H1 (cell line): ENCODE data around the gene MYBPC2. TPM values are rescaled to one million over a fixed set of nuclear protein-coding genes. Genes with fewer than 3 reads are reported as not detected.

Experiments
- CTCF ChIA-PET: fragments of 300-600 bp; sonication (Branson Sonifier 250); formaldehyde crosslinking; loops from one replicate; lab custom pipeline; 2021; ENCODE audit not compliant: partially characterized antibody; lab: Charles Lee
- POLR2A ChIA-PET: fragments of 300-600 bp; sonication (Branson Sonifier 250); formaldehyde crosslinking; loops from one replicate; lab custom pipeline; 2021; ENCODE audit warnings: inconsistent platforms; ENCODE audit not compliant: partially characterized antibody; lab: Charles Lee
- DNase-seq, 2 experiments: peaks; one replicate each; pipeline versions ENCODE4 v3.0.0 to v3.0.0-alpha.2; 2010 to 2022; ENCODE audit warnings: low spot score in 2 of 2, low read depth in 1 of 2, mixed read lengths in 1 of 2
- FAIRE-seq: peaks from 2 replicates; lab custom pipeline; 2011; peaks lifted over from hg19 to GRCh38; lab: Jason Lieb, UNC
- H2AFZ ChIP-seq: 2 replicates; pipeline ENCODE4 v1.8.1; 2012; ENCODE audit warnings: low read length, inconsistent platforms
- H2AK5ac ChIP-seq: 2 replicates; pipeline ENCODE4 v1.6.1; 2013; ENCODE audit warnings: low read depth, low read length
- H2BK120ac ChIP-seq: replicated peaks from 2 replicates; pipeline ENCODE3; 2013; ENCODE audit warnings: low read depth, low read length, inconsistent platforms
- H2BK12ac ChIP-seq: 2 replicates; pipeline ENCODE4 v1.6.1; 2013; ENCODE audit warnings: low read depth, low read length
- H2BK15ac ChIP-seq: 2 replicates; pipeline ENCODE4 v1.6.1; 2013; ENCODE audit warnings: low read length
- H2BK20ac ChIP-seq: 2 replicates; pipeline ENCODE4 v1.6.1; 2013; ENCODE audit warnings: low read length
- H2BK5ac ChIP-seq: 2 replicates; pipeline ENCODE4 v1.6.1; 2013; ENCODE audit warnings: low read depth, low read length
- H3K14ac ChIP-seq: 2 replicates; pipeline ENCODE4 v1.6.1; 2013; ENCODE audit warnings: inconsistent platforms; ENCODE audit not compliant: insufficient read length
- H3K18ac ChIP-seq: 2 replicates; pipeline ENCODE4 v1.6.1; 2013; ENCODE audit warnings: low read length; ENCODE audit errors: extremely low read depth
- H3K23ac ChIP-seq: 2 replicates; pipeline ENCODE4 v1.6.1; 2013; ENCODE audit warnings: inconsistent platforms; ENCODE audit not compliant: insufficient read length
- H3K23me2 ChIP-seq: 2 replicates; pipeline ENCODE4 v1.6.1; 2013; ENCODE audit warnings: low read depth, low read length
- H3K27ac ChIP-seq: 2 replicates; pipeline ENCODE4 v1.6.1; 2011; ENCODE audit warnings: low read depth, low read length, inconsistent platforms
- H3K27me3 ChIP-seq, 4 experiments: replicated peaks in 1 of 4; 1 replicate in 1 of 4; 2 replicates in 3 of 4; pipeline versions ENCODE4 v1.6.1 to v1.8.1; 2011 to 2013; ENCODE audit warnings: low read length in 3 of 4, mild to moderate bottlenecking in 3 of 4, inconsistent platforms in 2 of 4, mixed read lengths in 2 of 4, moderate library complexity in 1 of 4; ENCODE audit not compliant: control insufficient read depth in 3 of 4, insufficient read depth in 3 of 4; ENCODE audit errors: extremely low read depth in 1 of 4
- H3K36me3 ChIP-seq, 4 experiments: 2 replicates each; pipeline versions ENCODE4 v1.6.1 to v1.8.1; 2011 to 2013; ENCODE audit warnings: mild to moderate bottlenecking in 4 of 4, low read length in 3 of 4, moderate library complexity in 2 of 4, control low read depth in 1 of 4, inconsistent platforms in 1 of 4; ENCODE audit not compliant: insufficient read depth in 4 of 4, control insufficient read depth in 2 of 4
- H3K4ac ChIP-seq: replicated peaks from 2 replicates; pipeline ENCODE3; 2013; ENCODE audit warnings: low read length, low read depth, mixed read lengths, inconsistent platforms; ENCODE audit not compliant: insufficient read length
- H3K4me1 ChIP-seq, 4 experiments: replicated peaks in 1 of 4; 1 replicate in 1 of 4; 2 replicates in 3 of 4; pipeline versions ENCODE4 v1.6.1 to v1.8.1; 2011 to 2013; ENCODE audit warnings: low read length in 3 of 4, inconsistent platforms in 2 of 4, mixed read lengths in 1 of 4; ENCODE audit not compliant: insufficient read depth in 4 of 4, control insufficient read depth in 3 of 4
- H3K4me2 ChIP-seq, 2 experiments: 2 replicates each; pipeline versions ENCODE4 v1.6.1 to v1.8.1; 2011 to 2013; ENCODE audit warnings: low read depth in 2 of 2, low read length in 2 of 2, control low read depth in 1 of 2, inconsistent platforms in 1 of 2, mild to moderate bottlenecking in 1 of 2; ENCODE audit not compliant: insufficient read depth in 1 of 2
- H3K4me3 ChIP-seq, 4 experiments: fragments of 200-600, 300-600 bp in 1 of 4; sonication (generic), shearing (Covaris generic), sonication (Bioruptor Twin) in 1 of 4; 2 replicates each; pipeline versions ENCODE4 v1.5.1 to v1.8.1; 2011 to 2016; ENCODE audit warnings: low read length in 4 of 4, low read depth in 3 of 4, control low read depth in 2 of 4, inconsistent platforms in 2 of 4, mild to moderate bottlenecking in 2 of 4, mixed read lengths in 1 of 4, moderate library complexity in 1 of 4; ENCODE audit not compliant: insufficient read depth in 2 of 4; ENCODE audit errors: extremely low read depth in 1 of 4
- H3K56ac ChIP-seq: replicated peaks from 2 replicates; pipeline ENCODE3; 2013; ENCODE audit warnings: low read depth, mild to moderate bottlenecking, mixed read lengths, low read length, inconsistent platforms; ENCODE audit not compliant: insufficient read length
- H3K79me1 ChIP-seq: 2 replicates; pipeline ENCODE4 v1.6.1; 2013; ENCODE audit warnings: low read depth, low read length, control low read depth
- H3K79me2 ChIP-seq, 2 experiments: 2 replicates each; pipeline versions ENCODE4 v1.6.1 to v1.8.1; 2012 to 2013; ENCODE audit warnings: low read length in 2 of 2, mild to moderate bottlenecking in 2 of 2, inconsistent platforms in 1 of 2; ENCODE audit not compliant: insufficient read depth in 2 of 2, control insufficient read depth in 1 of 2
- H3K9ac ChIP-seq, 4 experiments: replicated peaks in 1 of 4; 1 replicate in 1 of 4; 2 replicates in 3 of 4; pipeline versions ENCODE4 v1.6.1 to v1.8.1; 2011 to 2013; ENCODE audit warnings: low read depth in 3 of 4, low read length in 3 of 4, control low read depth in 2 of 4, mild to moderate bottlenecking in 2 of 4, moderate library complexity in 2 of 4, inconsistent platforms in 1 of 4; ENCODE audit errors: extremely low read depth in 1 of 4
- H3K9me3 ChIP-seq, 2 experiments: 2 replicates each; pipeline versions ENCODE4 v1.6.1 to v1.8.1; 2012 to 2013; ENCODE audit warnings: mild to moderate bottlenecking in 2 of 2, moderate library complexity in 2 of 2, control low read depth in 1 of 2, inconsistent platforms in 1 of 2, low read depth in 1 of 2, low read length in 1 of 2, mixed read lengths in 1 of 2; ENCODE audit not compliant: insufficient read depth in 2 of 2
- H4K20me1 ChIP-seq, 2 experiments: replicated peaks in 1 of 2; 2 replicates each; pipeline versions ENCODE3 to v1.8.1; 2011 to 2013; ENCODE audit warnings: inconsistent platforms in 2 of 2, low read length in 2 of 2, mild to moderate bottlenecking in 1 of 2; ENCODE audit not compliant: insufficient read depth in 2 of 2, control insufficient read depth in 1 of 2
- H4K5ac ChIP-seq: 2 replicates; pipeline ENCODE4 v1.6.1; 2013; ENCODE audit warnings: low read length, low read depth, mixed read lengths, inconsistent platforms; ENCODE audit not compliant: insufficient read length
- H4K8ac ChIP-seq: 2 replicates; pipeline ENCODE4 v1.8.0; 2013; ENCODE audit warnings: mild to moderate bottlenecking, moderate library complexity, low read length, inconsistent platforms; ENCODE audit not compliant: insufficient read depth; ENCODE audit errors: extremely low read depth
- H4K91ac ChIP-seq: replicated peaks from 2 replicates; pipeline ENCODE3; 2013; ENCODE audit warnings: low read length, mixed read lengths, inconsistent platforms; ENCODE audit not compliant: insufficient read length
- BACH1 ChIP-seq: IDR thresholded peaks from 2 replicates; pipeline ENCODE4 v1.6.1; 2012; ENCODE audit warnings: low read length, improper control_type of control experiment
- CTBP2 ChIP-seq: IDR thresholded peaks from 2 replicates; pipeline ENCODE4 v1.7.0; 2011; ENCODE audit warnings: borderline replicate concordance, mild to moderate bottlenecking, moderate library complexity, mixed read lengths, low read length; ENCODE audit not compliant: insufficient read depth, insufficient read length
- EP300 ChIP-seq, 2 experiments: IDR thresholded peaks; 1 replicate in 1 of 2; 2 replicates in 1 of 2; pipeline ENCODE4 v1.6.1; 2011 to 2012; ENCODE audit warnings: low read depth in 2 of 2, low read length in 2 of 2, mild to moderate bottlenecking in 2 of 2, borderline replicate concordance in 1 of 2, inconsistent platforms in 1 of 2, moderate library complexity in 1 of 2
- EZH2 ChIP-seq: fragments of 200-600 bp; sonication (generic); IDR thresholded peaks from 2 replicates; pipeline ENCODE4 v1.7.1; 2012; ENCODE audit warnings: low read depth, mild to moderate bottlenecking, moderate library complexity, low read length, inconsistent platforms; ENCODE audit not compliant: severe bottlenecking
- KDM4A ChIP-seq: IDR thresholded peaks from one replicate; pipeline ENCODE4 v1.7.1; 2012; ENCODE audit warnings: low read depth, mild to moderate bottlenecking, moderate library complexity, low read length, inconsistent platforms; ENCODE audit not compliant: severe bottlenecking
- NRF1 ChIP-seq: IDR thresholded peaks from 2 replicates; pipeline ENCODE4 v1.6.1; 2011; ENCODE audit warnings: mild to moderate bottlenecking, low read depth, low read length, improper control_type of control experiment
- RAD21 ChIP-seq, 2 experiments: IDR thresholded peaks in 1 of 2; conservative IDR thresholded peaks in 1 of 2; 2 replicates each; pipeline ENCODE4 v1.6.1; 2011; ENCODE audit warnings: low read depth in 2 of 2, low read length in 2 of 2, improper control_type of control experiment in 1 of 2, inconsistent platforms in 1 of 2, mild to moderate bottlenecking in 1 of 2, moderate library complexity in 1 of 2
- RBBP5 ChIP-seq: IDR thresholded peaks from 2 replicates; pipeline ENCODE4 v1.7.1; 2012; ENCODE audit warnings: low read depth, mild to moderate bottlenecking, inconsistent platforms, low read length, moderate library complexity, borderline replicate concordance
- SP1 ChIP-seq: IDR thresholded peaks from 2 replicates; pipeline ENCODE4 v1.6.1; 2011; ENCODE audit warnings: low read depth, low read length
- SUZ12 ChIP-seq: fragments of 200-600 bp; sonication (generic); IDR thresholded peaks from 2 replicates; pipeline ENCODE4 v1.6.1; 2012; ENCODE audit warnings: mild to moderate bottlenecking, inconsistent platforms, low read length, moderate library complexity, mixed read lengths
- WGBS, 2 experiments: shearing (Covaris generic) in 1 of 2; methylation state at CpG; one replicate each; pipeline versions ENCODE4 v1.1.6 to v1.1.7; 2013 to 2015; ENCODE audit warnings: low lambda C conversion rate in 2 of 2, mixed read lengths in 2 of 2, inconsistent platforms in 1 of 2, low coverage in 1 of 2, missing lambda C conversion rate in 1 of 2; ENCODE audit not compliant: insufficient replicate concordance in 2 of 2, insufficient coverage in 1 of 2, insufficient read length in 1 of 2; ENCODE audit errors: extremely low coverage in 1 of 2, missing lambda C conversion rate in 1 of 2; 5-methylcytosine and 5-hydroxymethylcytosine counted together
- polyA plus RNA-seq, 7 experiments: library from polyadenylated mRNA; depleted of rRNA in 3 of 7; stranded (reverse) in 5 of 7; unstranded in 2 of 7; fragments of >200 nt in 5 of 7; fragments of 200-250 nt in 2 of 7; gene quantifications; 1 replicate in 5 of 7; 2 replicates in 1 of 7; 4 replicates in 1 of 7; pipeline versions ENCODE4 v1.2.1 to v1.2.3, GENCODE V29; 2011 to 2013; ENCODE audit warnings: missing spikeins in 2 of 7, mixed read lengths in 2 of 7
- total RNA-seq: library from RNA; stranded (reverse); fragmentation: NEBNext Ultra II Directional; extraction: Animal tissue kit (Norgen Biotek cat#: 25700); gene quantifications from 2 replicates; pipeline ENCODE4 v1.2.1, GENCODE V29; 2021

The MYBPC2 gene
- total and polyA plus RNA-seq, 2 of the 8 experiments (the other 6 are each of a cell fraction or from before 2014, with no cell fraction given): 1.8 to 3.1 TPM

GRCh38 chr19:50398675-50399367 is 33.9 kb upstream of the MYBPC2 start:
- no peak overlapping the region for H4K91ac ChIP-seq
- H2BK15ac ChIP-seq: no peak overlapping the region
- no peak overlapping the region for H3K9ac ChIP-seq
- H3K4ac ChIP-seq: no peak overlapping the region
- H3K9me3 ChIP-seq: no peaks in the 10 kb centered on the region
- H3K23ac ChIP-seq: no peak overlapping the region
- no peak overlapping the region for H2BK120ac ChIP-seq
- H4K8ac ChIP-seq: no peak overlapping the region
- ChIA-PET CTCF (interaction anchor here (0.6 to 1.7 kb wide), 7 partner anchors 14 to 853 kb away, joined by 3 to 7 read pairs (median 4); partner anchors contain the start of gene POLD1), POLR2A (interaction anchor here (0.7 to 1.4 kb wide), 7 partner anchors 9 to 86 kb away, joined by 3 to 5 read pairs (median 3); no protein-coding TSS in a partner anchor)
- WGBS, 2 experiments: 92% methylated on average over 12 of the region's 13 CpGs; no CpG with 5 or more reads in 1 of the 2 experiments
- H3K23me2 ChIP-seq: no peaks in the 10 kb centered on the region
- no peaks in the 10 kb centered on the region for H3K4me1 ChIP-seq
- FAIRE-seq (no peak), DNase-seq (no peak)
- H3K27ac ChIP-seq: no peak overlapping the region
- H3K4me2 ChIP-seq: no peak overlapping the region
- H3K56ac ChIP-seq: no peak overlapping the region
- no peak overlapping the region for H2AK5ac ChIP-seq
- H2BK12ac ChIP-seq: no peak overlapping the region
- H3K27me3 ChIP-seq: no peaks in the 10 kb centered on the region
- peaks cover 1 to 4% of the 10 kb centered on the region in 2 experiments for H4K20me1 ChIP-seq
- H3K4me3 ChIP-seq: no peak overlapping the region
- no peak overlapping the region for H3K18ac ChIP-seq
- H4K5ac ChIP-seq: no peak overlapping the region
- peaks cover 5% of the 10 kb centered on the region; the same call in 1 of the 2 replicates for H3K79me1 ChIP-seq
- H3K79me2 ChIP-seq: peaks cover 0 to 13% of the 10 kb centered on the region in 2 experiments; a peak in 2 of 4 replicates
- no peak overlapping the region for H2BK20ac ChIP-seq
- no peak overlapping the region for H3K14ac ChIP-seq
- H3K36me3 ChIP-seq: peaks cover 6 to 27% (median 17%) of the 10 kb centered on the region in 4 experiments
- no peak overlapping the region for H2AFZ ChIP-seq
- no peak overlapping the region for H2BK5ac ChIP-seq
- TF ChIP-seq CTBP2 (no peak), EZH2 (no peak), EP300 (IDR thresholded peaks at IDR 0.05; ENCODE audit: borderline replicate concordance in 1 of 2, low read depth in 2 of 2, low read length in 2 of 2) (no peak), BACH1 (no peak), RAD21 (IDR thresholded peaks at IDR 0.05 in 1 of 2, conservative IDR thresholded peaks at IDR 0.05 in 1 of 2; ENCODE audit: low read depth in 2 of 2, low read length in 2 of 2) (no peak), NRF1 (no peak), RBBP5 (no peak), SUZ12 (no peak), KDM4A (no peak), SP1 (no peak)
